NCI-H82 treated with DMSO at 0.1 percent for 48 hours (cell line): ENCODE measurements around the gene KLHL33.

Experiments
- DNase-seq: peaks from one replicate; lab custom pipeline; 2025; ENCODE audit not compliant: unreplicated experiment; lab: John Stamatoyannopoulos, UW

KLHL33 gene

GRCh38 chr14:20415782-20416206 is 20.2 kb downstream of the KLHL33 start:
- DNase-seq: no peak

DNA sequence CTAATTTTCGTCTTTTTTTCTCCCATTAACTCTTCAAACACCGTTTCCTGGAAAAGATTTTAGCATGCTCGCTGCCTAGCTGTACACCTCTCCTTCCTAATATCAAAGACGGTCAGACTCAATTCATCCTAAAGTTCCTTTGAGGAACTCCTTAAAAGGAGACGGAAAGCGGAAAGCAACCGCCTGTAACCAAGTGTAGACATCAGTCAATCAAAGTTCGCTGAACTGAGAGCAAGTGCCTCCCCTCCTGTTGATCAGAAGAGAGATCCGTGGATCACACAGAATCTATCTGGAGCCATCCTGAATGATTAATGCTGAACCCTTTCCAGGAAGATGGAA is 22.3 kb downstream of the KLHL33 start:
- DNase-seq: no peak

DNA sequence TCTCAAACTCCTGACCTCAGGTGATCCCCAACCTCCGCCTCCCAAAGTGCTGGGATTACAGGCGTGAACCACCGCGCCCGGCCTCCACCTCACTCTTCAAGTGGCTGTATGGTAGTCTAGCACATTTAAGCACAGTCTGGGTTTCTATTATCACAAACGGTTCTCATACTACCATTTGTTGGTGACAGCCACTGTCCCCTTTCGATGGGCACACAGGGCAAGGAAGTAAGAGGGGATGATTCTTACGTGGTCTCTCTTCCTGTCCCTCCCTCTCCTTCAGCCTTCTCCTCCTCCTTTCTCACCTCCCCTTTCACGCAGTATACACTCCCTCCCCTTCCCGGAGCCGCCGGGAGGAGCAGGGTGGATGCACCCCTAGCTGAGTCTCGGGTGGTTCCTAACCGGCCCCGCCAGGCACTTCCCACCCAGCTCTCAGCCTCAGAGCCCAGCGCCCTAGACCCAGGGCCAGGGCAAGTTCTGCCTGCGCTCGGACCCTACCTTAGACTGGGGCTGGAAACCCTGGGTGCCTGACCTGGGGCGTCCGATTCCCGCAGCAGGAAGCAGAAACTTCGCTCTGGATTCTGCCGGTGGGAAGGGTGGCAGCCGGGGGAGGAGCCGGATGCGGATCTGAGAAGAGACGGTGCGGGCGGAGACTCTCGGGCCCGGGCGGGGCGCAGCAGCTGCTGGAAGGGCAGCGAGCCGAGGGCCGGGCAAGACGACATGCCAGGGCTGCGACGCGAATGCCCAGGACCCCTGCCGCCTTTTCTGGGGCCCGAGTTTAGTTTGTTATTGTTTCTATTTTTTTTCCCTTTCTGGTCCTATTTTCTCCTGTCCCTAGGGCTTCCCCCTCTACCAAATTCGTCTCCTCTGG is 22.9 kb downstream of the KLHL33 start, which contains the start of gene TEP1:
Gene TEP1, minus strand, starts transcription at position 626 of the 868 bp plus-strand sequence. CDS start 5,062 bp downstream, outside the sequence.
- peak; percentile 33 for DNase-seq

DNA sequence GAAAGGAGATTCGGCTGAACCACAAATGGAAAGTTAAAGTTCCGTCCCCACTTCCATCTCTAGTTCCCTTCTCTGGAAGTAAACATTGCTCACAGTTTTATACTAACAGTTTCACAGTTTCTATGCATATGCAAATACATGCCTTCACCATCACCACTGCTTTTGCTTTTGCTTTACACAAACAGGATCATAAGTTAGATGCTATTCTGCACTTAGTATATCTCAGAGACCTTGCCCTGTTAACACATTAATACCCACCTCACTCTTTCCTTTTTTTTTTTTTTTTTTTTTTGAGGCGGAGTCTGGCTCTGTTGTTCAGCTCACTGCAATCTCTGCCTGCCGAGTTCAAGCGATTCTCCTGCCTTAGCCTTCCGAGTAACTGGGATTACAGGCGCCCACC is 23.6 kb downstream of the KLHL33 start:
- DNase-seq: no peak

DNA sequence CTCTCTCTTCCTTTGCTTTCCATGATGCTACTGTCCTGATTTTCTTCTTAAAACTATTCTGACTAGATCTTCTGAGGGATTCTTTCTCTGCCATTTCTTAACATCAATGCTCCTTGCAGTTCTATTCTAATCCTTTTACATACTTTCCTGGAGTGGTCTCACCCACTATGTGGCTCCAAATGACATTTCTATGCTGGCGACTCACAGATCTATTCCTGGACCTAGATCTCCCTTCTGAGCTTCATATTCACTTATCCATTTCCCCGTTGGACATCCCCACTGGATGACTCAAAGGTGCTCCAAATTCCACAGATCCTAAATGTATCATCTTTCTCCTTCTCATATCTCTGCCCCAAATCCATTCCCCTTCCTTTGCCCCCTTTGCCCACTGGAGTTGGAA is 26.7 kb downstream of the KLHL33 start:
- no peak for DNase-seq

DNA sequence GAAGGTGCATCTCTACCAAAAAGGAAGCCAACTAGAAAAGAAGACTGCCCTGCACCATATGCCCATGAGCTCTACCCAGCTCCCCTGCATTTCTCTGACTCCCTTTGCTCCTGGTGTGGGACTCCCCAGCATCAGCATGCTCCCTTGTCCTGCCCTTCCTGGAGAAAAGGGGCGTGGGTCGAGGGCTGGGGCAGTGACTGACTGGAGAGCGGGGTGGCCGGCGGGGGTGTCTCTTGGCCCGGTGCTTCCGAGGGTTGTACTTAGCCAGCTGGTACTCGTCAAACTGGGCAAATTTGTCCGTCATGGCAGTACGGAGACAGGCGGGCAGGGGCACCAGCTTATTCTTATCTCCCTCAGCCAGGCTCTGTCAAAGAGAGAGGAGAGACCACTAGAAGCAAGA is 32.4 kb downstream of the KLHL33 start:
- no peak for DNase-seq

- no peak for DNase-seq
Measured at GRCh38 chr14:20400965-20401593, 34.9 kb downstream of the KLHL33 start.

- DNase-seq: no peak
Measured at GRCh38 chr14:20400589-20400964, 35.4 kb downstream of the KLHL33 start.

- no peak for DNase-seq
Measured at GRCh38 chr14:20397511-20397910, 38.5 kb downstream of the KLHL33 start.

GRCh38 chr14:20391505-20391904 is 44.5 kb downstream of the KLHL33 start:
- DNase-seq: no peak

GRCh38 chr14:20388159-20388558 is 47.8 kb downstream of the KLHL33 start:
- DNase-seq: no peak

DNA sequence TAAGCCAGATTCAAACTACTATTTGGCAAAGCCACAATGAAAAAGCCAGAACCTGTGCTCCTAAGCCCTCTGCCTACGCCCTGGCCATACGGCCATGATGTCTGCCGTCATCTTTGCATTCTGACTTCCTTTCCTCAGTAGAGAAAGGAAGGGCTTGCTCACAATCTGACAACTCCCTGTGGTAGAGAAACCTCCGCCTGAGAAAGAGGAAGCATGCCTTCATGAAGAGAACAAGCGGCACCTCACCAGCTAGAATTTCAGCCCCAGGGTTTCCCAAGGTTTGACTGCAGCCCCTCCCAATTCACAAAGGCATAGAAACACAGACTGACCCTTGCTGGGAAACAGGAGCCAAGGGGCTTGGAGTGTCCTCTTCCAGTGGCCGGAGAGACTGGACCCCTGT is 48.4 kb downstream of the KLHL33 start:
- no peak for DNase-seq

DNA sequence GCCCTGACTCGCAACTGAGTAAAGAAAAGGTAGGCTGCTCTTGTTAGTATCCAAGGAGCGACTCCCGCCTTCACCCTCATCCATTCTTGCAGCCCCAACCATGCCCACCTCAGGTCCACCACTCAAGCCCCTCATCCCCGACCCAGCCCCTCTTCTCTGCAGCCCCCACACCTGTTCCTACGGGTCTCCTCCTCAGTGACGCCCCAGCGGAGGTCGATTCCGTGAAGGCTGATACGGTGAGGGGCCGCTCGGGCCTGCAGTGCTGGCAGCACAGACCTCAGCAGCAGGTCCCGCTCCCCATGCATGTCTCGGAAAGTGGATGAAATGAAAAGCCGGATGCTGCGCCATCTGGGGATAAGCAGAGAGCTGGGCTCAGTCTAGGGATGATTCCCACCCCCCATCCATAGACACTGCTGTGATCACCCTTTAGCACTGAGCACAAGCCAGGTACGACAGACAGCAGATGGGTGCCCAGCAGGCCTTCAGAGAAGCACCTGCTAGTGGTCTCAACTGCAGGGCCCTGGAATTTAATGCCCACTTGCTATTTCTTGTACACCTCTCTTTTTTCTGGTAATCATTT is 49.6 kb downstream of the KLHL33 start:
- no peak for DNase-seq

DNA sequence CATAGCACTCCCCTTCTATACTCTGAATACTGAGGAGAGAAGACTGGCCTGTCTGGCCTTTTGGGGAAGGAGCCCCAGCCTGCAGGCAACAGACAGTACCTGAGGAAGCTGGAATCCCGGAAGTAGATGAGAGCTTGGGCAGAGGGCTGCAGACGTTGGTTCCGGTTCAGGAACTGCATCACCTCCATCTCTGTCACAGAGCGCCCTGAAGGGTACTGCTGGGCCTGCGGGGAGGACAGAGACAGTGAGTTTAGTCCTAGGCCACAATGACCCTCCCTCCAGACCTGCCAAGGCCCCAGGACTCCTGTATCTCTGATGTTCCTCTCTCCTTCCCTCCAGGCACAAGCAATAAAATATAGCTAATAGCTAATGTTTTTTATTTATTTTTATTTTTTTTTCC is 51.1 kb downstream of the KLHL33 start:
- no peak for DNase-seq

GRCh38 chr14:20384321-20384720 is 51.6 kb downstream of the KLHL33 start:
- DNase-seq: no peak

DNA sequence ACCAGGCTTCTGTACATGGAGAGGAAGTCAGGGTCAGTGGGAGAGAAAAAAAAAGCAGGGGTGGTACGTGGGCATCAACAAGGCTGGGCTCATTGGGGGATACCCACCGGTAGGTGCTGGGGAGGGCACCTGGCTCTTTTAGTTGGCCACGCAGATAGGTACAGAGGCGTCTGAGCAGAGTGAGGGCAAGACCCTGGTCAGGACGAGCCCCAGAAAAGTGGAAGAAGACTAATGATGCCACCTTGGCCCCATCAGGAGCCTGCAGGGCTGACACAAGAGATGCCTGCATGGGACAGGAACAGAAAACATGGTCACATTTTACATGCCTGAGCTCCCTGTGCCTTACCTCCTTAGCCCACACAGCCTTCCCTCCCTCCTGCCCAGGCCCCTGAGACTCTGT is 52.3 kb downstream of the KLHL33 start:
- DNase-seq: no peak

- DNase-seq: no peak
Measured at GRCh38 chr14:20383032-20383431, 52.9 kb downstream of the KLHL33 start.

DNA sequence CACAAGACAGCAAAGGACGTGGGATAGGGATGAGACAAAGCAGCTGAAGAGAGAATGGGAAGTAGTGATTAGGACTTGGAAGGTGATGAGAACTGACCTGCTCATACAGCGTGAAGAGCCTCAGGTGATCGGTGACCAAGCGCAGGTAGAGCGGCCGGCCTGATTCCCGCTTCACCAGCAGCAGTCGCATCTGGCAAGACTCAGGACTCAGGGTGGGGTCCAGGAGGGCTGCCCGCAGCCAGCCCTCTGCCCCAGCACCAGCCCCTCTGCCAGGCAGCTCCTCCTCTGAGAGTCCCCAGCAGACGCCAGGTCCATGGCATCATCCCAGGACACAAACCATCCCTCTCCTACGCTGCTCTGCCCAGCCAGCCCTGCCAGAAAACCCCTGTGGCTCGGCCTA is 53.4 kb downstream of the KLHL33 start:
- DNase-seq: no peak

GRCh38 chr14:20381341-20381740 is 54.6 kb downstream of the KLHL33 start:
- DNase-seq: no peak

GRCh38 chr14:20380681-20381080 is 55.3 kb downstream of the KLHL33 start:
- DNase-seq: no peak

DNA sequence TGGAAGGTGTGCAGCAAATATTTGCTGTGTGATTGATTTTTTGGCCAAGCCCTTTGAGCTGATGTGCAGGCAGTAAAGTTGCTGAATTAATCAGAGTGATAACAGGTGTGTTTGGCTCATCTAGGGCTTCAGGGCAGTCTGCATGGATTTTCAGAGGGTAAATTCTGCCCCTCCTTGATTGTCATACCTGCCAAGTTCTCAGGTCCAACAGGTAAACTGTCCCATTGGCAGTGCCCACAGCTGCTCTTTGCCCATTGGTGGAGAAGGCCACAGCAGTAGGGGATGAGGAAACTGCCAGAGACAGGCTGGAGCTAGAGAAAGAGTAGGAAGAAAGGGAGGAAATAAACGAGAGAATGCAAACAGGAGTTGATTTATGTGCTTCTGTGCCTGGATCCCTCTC is 56.2 kb downstream of the KLHL33 start:
- DNase-seq: no peak

DNA sequence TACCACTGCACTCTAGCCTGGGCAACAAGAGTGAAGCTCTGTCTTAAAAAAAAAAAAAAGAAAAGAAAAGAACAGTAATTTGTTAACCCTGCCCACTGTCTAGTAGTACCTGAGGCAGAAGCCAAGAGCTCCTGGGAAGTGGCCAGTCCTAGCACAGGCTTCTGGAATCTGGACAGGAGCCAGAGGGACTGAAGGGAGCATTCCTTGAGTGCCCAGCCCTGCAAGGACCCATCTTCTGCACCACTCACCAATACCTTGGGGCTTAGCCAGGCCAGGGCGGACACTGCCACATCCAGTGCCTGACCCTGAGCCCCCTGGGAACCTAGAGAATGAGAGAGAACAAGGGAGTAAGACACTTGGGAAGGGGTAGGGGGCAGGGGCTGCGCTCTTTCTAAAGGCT is 58.8 kb downstream of the KLHL33 start:
- no peak for DNase-seq
